Measurements from ENCODE around the gene PCMT1. TPM values are rescaled to one million over a fixed set of nuclear protein-coding genes. Genes with fewer than 3 reads are reported as not detected.

PCMT1 gene
- total RNA-seq, 1 experiment from 2014 or later, result 90.7 TPM

DNA sequence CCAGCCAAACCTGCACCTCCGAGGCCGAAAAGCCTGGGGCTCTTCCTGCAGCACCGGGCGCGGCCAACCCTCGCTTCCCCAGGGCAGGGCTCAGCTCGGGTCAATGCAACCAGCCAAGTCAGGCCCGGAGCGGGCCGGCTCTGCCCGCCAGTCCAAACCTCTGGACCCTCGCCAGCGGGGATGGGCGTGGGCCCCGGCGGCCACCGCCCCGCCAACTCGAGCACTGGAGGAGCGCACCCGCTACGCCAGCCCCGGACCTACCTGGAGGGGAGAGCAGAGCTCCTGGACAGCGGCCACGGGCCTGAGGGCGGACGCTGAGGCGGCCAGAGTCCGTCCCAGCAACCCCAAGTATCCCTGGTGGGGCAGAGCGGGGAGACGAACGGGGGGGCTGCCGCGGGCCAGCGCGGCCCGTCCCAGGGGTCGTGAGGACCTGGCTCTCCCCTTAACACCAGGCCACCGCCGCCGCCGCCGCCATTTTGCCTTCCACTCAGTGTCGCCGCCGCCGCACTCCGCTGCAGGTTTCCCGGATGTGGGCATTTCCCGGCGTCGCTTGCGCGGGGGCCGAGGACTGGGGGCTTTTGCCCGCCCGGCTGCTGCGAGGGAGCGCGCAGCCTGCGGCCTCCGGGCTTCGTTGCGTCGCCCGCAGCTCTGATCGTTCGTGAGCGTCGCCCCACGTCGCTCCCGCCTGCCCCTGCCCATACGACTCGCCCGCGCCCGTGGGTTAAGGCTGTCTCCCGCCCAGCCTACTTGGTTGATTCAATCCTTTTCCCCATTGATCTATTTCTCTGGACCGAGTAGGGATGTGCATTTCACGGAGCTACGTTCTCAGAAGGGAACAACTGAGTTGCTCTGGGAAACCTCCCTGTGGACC lies 31.7 kb upstream of the PCMT1 start, which contains the start of gene LATS1 (continued):
- TF ChIP-seq AFF4 (CRISPR knock-in tag; IDR thresholded peaks at IDR 0.05; ENCODE audit: borderline replicate concordance) (no peak), OVOL2 (CRISPR knock-in tag; IDR thresholded peaks at IDR 0.05; ENCODE audit: borderline replicate concordance) (no peak), EMX1 (CRISPR knock-in tag; IDR thresholded peaks at IDR 0.05) (0 out of 2 replicates have a peak, but pooled peaks have one; percentile 58), TCF7 (CRISPR knock-in tag; IDR thresholded peaks at IDR 0.05; ENCODE audit: low read depth) (no peak), HMGA2 (CRISPR knock-in tag; IDR thresholded peaks at IDR 0.05) (no peak), TP53 (CRISPR knock-in tag; IDR thresholded peaks at IDR 0.05) (no peak; the same call in 1 of the 2 replicates), FOXK1 (CRISPR knock-in tag; IDR thresholded peaks at IDR 0.05) (peak; percentile 78), ATF6 (CRISPR knock-in tag; IDR thresholded peaks at IDR 0.05) (no peak), ZNF281 (CRISPR knock-in tag; IDR thresholded peaks at IDR 0.05) (no peak), ZNF671 (CRISPR knock-in tag; IDR thresholded peaks at IDR 0.05) (no peak), GABPB1 (CRISPR knock-in tag; IDR thresholded peaks at IDR 0.05) (peak; percentile 91), RELA (CRISPR knock-in tag; IDR thresholded peaks at IDR 0.05; ENCODE audit: borderline replicate concordance) (peak; percentile 34; the same call in 1 of the 2 replicates), MXD4 (CRISPR knock-in tag; IDR thresholded peaks at IDR 0.05; ENCODE audit: borderline replicate concordance) (no peak), ZNF138 (CRISPR knock-in tag; conservative IDR thresholded peaks at IDR 0.05) (no peak), ZNF416 (CRISPR knock-in tag; IDR thresholded peaks at IDR 0.05) (no peak; the same call in 1 of the 2 replicates), RORB (CRISPR knock-in tag; IDR thresholded peaks at IDR 0.05) (no peak), GTF2I (CRISPR knock-in tag; conservative IDR thresholded peaks at IDR 0.05) (no peak), ZNF219 (CRISPR knock-in tag; IDR thresholded peaks at IDR 0.05; ENCODE audit: borderline replicate concordance) (peak; percentile 89; the same call in 1 of the 2 replicates), PRDM15 (CRISPR knock-in tag; IDR thresholded peaks at IDR 0.05) (no peak), IRF2 (CRISPR knock-in tag; IDR thresholded peaks at IDR 0.05; ENCODE audit: borderline replicate concordance, low read depth) (no peak)
- TF ChIP-seq, protein P1, sequence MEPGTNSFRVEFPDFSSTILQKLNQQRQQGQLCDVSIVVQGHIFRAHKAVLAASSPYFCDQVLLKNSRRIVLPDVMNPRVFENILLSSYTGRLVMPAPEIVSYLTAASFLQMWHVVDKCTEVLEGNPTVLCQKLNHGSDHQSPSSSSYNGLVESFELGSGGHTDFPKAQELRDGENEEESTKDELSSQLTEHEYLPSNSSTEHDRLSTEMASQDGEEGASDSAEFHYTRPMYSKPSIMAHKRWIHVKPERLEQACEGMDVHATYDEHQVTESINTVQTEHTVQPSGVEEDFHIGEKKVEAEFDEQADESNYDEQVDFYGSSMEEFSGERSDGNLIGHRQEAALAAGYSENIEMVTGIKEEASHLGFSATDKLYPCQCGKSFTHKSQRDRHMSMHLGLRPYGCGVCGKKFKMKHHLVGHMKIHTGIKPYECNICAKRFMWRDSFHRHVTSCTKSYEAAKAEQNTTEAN (CRISPR knock-in tag; IDR thresholded peaks at IDR 0.05), result peak; percentile 87; the same call in 1 of the 2 replicates
- TF ChIP-seq, protein P2, sequence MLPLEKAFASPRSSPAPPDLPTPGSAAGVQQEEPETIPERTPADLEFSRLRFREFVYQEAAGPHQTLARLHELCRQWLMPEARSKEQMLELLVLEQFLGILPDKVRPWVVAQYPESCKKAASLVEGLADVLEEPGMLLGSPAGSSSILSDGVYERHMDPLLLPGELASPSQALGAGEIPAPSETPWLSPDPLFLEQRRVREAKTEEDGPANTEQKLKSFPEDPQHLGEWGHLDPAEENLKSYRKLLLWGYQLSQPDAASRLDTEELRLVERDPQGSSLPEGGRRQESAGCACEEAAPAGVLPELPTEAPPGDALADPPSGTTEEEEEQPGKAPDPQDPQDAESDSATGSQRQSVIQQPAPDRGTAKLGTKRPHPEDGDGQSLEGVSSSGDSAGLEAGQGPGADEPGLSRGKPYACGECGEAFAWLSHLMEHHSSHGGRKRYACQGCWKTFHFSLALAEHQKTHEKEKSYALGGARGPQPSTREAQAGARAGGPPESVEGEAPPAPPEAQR (CRISPR knock-in tag; IDR thresholded peaks at IDR 0.05), result no peak
- TF ChIP-seq, protein P3, sequence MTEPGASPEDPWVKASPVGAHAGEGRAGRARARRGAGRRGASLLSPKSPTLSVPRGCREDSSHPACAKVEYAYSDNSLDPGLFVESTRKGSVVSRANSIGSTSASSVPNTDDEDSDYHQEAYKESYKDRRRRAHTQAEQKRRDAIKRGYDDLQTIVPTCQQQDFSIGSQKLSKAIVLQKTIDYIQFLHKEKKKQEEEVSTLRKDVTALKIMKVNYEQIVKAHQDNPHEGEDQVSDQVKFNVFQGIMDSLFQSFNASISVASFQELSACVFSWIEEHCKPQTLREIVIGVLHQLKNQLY (CRISPR knock-in tag; IDR thresholded peaks at IDR 0.05), result no peak

All from WTC11 (cell line).